ENCODE data around the gene MYH11. TPM values are rescaled to one million over a fixed set of nuclear protein-coding genes. Genes with fewer than 3 reads are reported as not detected.

Gene MYH11
- polyA plus RNA-seq, 3 donors, result 0.06 TPM; not detected in 2

DNA sequence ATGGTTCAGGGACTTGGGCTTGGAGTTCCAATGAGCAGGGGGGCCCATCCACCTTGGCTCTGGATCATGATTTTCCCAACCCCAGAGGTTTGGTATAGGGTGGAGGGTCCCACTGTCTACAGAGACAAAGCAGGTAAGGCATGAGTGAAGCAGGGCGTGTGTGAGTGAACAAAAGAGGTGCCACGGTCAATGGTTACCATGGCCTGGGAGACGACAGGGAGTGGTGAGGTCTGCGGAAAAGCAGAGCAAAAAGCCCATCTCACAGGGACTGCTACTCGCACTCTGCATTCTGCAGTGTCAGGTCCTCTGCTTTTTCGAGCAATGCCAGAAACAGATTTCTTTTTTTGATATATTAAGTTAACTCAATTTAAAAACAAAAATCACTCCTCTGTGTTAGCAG lies 24.6 kb downstream of the MYH11 start:
- intact Hi-C loops (cut with micrococcal nuclease), result no loop called here
- Mint-ChIP-seq H3K36me3 (no peaks in the 10 kb centered on the region), H3K9me3 (peaks cover 0 to 4% (median 0%) of the 10 kb centered on the region in 7 donors), H3K4me1 (peaks cover 46% of the 10 kb centered on the region), H3K27ac (peak overlapping the region in 1 of 7 donors; percentile 25), H3K27me3 (ENCODE audit: low read depth in 3 of 3) (no peaks in the 10 kb centered on the region), H3K4me3 (no peak overlapping the region)
- Histone ChIP-seq H3K4me3 (replicated peaks in 1 of 3; ENCODE audit: low read depth in 2 of 3, low read length in 3 of 3) (no peak overlapping the region), H3K4me1 (ENCODE audit: control insufficient read depth in 1 of 2, insufficient read depth in 2 of 2, low read length in 2 of 2) (peaks cover 44 to 51% of the 10 kb centered on the region in 2 donors), H2AFZ (ENCODE audit: insufficient read depth, low read depth, low read length, poor library complexity, severe bottlenecking) (no peak overlapping the region), H3K4me2 (replicated peaks; ENCODE audit: extremely low read depth, low read length, poor library complexity, severe bottlenecking) (no peak overlapping the region), H3K79me2 (ENCODE audit: insufficient read depth, low read length) (no peaks in the 10 kb centered on the region), H3K9ac (ENCODE audit: insufficient read depth, low read length, poor library complexity, severe bottlenecking) (no peak overlapping the region), H4K20me1 (ENCODE audit: insufficient read depth, low read length) (no peaks in the 10 kb centered on the region), H3K27me3 (ENCODE audit: control insufficient read depth in 2 of 2, insufficient read depth in 2 of 2, low read length in 2 of 2) (no peaks in the 10 kb centered on the region), H3K36me3 (replicated peaks in 1 of 2; ENCODE audit: control insufficient read depth in 1 of 2, insufficient read depth in 2 of 2, low read length in 2 of 2) (no peaks in the 10 kb centered on the region), H3K9me3 (replicated peaks in 1 of 2; ENCODE audit: control insufficient read depth in 1 of 2, insufficient read depth in 1 of 2, low read length in 2 of 2) (no peaks in the 10 kb centered on the region), H3K27ac (ENCODE audit: low read depth in 1 of 2, low read length in 2 of 2) (no peak overlapping the region)
- WGBS (ENCODE audit: insufficient coverage), result 93% methylated on average over 2 of the region's 6 CpGs
- no peak for DNase-seq
- TF ChIP-seq, protein P1, sequence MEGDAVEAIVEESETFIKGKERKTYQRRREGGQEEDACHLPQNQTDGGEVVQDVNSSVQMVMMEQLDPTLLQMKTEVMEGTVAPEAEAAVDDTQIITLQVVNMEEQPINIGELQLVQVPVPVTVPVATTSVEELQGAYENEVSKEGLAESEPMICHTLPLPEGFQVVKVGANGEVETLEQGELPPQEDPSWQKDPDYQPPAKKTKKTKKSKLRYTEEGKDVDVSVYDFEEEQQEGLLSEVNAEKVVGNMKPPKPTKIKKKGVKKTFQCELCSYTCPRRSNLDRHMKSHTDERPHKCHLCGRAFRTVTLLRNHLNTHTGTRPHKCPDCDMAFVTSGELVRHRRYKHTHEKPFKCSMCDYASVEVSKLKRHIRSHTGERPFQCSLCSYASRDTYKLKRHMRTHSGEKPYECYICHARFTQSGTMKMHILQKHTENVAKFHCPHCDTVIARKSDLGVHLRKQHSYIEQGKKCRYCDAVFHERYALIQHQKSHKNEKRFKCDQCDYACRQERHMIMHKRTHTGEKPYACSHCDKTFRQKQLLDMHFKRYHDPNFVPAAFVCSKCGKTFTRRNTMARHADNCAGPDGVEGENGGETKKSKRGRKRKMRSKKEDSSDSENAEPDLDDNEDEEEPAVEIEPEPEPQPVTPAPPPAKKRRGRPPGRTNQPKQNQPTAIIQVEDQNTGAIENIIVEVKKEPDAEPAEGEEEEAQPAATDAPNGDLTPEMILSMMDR (IDR thresholded peaks at IDR 0.05), result no peak

DNA sequence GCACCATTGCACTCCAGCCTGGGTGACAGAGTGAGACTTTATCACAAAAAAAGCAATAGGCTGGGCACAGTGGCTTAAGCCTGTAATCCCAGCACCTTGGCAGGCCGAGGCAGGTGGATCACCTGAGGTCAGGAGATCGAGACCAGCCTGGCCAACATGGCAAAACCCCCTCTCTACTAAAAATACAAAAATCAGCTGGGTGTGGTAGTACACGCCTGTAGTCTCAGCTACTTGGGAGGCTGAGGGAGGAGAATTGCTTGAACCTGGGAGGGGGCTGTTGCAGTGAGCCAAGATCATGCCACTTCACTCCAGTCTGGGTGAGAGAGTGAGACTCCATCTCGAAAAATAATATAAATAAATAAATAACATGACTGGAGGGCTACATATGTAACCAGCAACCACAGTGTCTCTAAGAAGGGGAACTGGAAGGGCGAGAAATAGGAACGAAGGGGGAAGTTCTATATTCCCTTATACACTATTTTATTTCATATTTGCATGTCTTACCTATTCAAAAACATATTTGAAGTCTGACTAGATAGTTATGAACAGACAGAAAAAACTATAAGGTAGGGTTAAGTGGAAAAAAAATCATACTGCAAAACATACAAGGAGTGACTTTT lies 25.9 kb downstream of the MYH11 start:
- no peaks in the 10 kb centered on the region for H3K9me3 ChIP-seq (replicated peaks in 1 of 2; ENCODE audit: control insufficient read depth in 1 of 2, insufficient read depth in 1 of 2, low read length in 2 of 2)
- H3K27me3 ChIP-seq (ENCODE audit: control insufficient read depth in 2 of 2, insufficient read depth in 2 of 2, low read length in 2 of 2), result no peaks in the 10 kb centered on the region
- H3K36me3 Mint-ChIP-seq, result no peaks in the 10 kb centered on the region
- H3K4me1 Mint-ChIP-seq, result peaks cover 46% of the 10 kb centered on the region
- H3K27me3 Mint-ChIP-seq (ENCODE audit: low read depth in 3 of 3), result peaks cover 0 to 4% (median 0%) of the 10 kb centered on the region in 3 donors
- H3K36me3 ChIP-seq (replicated peaks in 1 of 2; ENCODE audit: control insufficient read depth in 1 of 2, insufficient read depth in 2 of 2, low read length in 2 of 2), result no peaks in the 10 kb centered on the region
- H2AFZ ChIP-seq (ENCODE audit: insufficient read depth, low read depth, low read length, poor library complexity, severe bottlenecking), result no peak overlapping the region
- H3K4me1 ChIP-seq (ENCODE audit: control insufficient read depth in 1 of 2, insufficient read depth in 2 of 2, low read length in 2 of 2), result peaks cover 44 to 51% of the 10 kb centered on the region in 2 donors
- WGBS (ENCODE audit: insufficient coverage), result no CpG with 5 or more reads among the region's 6 CpGs
- DNase-seq, result peak; percentile 8 to 20 (median 11)
- TF ChIP-seq, protein P1 (IDR thresholded peaks at IDR 0.05), result no peak
- H3K9me3 Mint-ChIP-seq, result peaks cover 0 to 4% (median 0%) of the 10 kb centered on the region in 7 donors
- no peak overlapping the region for H3K4me3 Mint-ChIP-seq
- H3K27ac Mint-ChIP-seq, result no peak overlapping the region
- H3K79me2 ChIP-seq (ENCODE audit: insufficient read depth, low read length), result no peaks in the 10 kb centered on the region
- H3K4me2 ChIP-seq (replicated peaks; ENCODE audit: extremely low read depth, low read length, poor library complexity, severe bottlenecking), result no peak overlapping the region
- H3K4me3 ChIP-seq (replicated peaks in 1 of 3; ENCODE audit: low read depth in 2 of 3, low read length in 3 of 3), result no peak overlapping the region
- intact Hi-C loops (cut with micrococcal nuclease), result no loop called here
- H3K9ac ChIP-seq (ENCODE audit: insufficient read depth, low read length, poor library complexity, severe bottlenecking), result no peak overlapping the region
- H4K20me1 ChIP-seq (ENCODE audit: insufficient read depth, low read length), result no peaks in the 10 kb centered on the region
- no peak overlapping the region for H3K27ac ChIP-seq (ENCODE audit: low read depth in 1 of 2, low read length in 2 of 2)
